ENCODE results near the gene DUS1L. TPM values are rescaled to one million over a fixed set of nuclear protein-coding genes. Genes with fewer than 3 reads are reported as not detected.

DUS1L gene
- polyA plus RNA-seq, 1 of the 3 experiments (the other 2 are of a cell fraction) = 163 TPM

- peaks cover 21% of the 10 kb centered on the region for H3F3A ChIP-seq (replicated peaks; ENCODE audit: insufficient read depth)
- H3K9me2 ChIP-seq = no peaks in the 10 kb centered on the region
- 50% methylated on average over 9 of the region's 9 CpGs for WGBS (ENCODE audit: low lambda C conversion rate)
- peaks cover 5 to 7% of the 10 kb centered on the region in 2 experiments for H3K36me3 ChIP-seq (replicated peaks in 1 of 2; ENCODE audit: control insufficient read depth in 1 of 2, insufficient read depth in 2 of 2, low read length in 1 of 2)
- TF ChIP-seq TEAD4 (IDR thresholded peaks at IDR 0.05; ENCODE audit: borderline replicate concordance, insufficient read depth) (no peak), RFX5 (IDR thresholded peaks at IDR 0.05; ENCODE audit: low read length) (no peak), REST (IDR thresholded peaks at IDR 0.05; ENCODE audit: low read depth, low read length) (no peak), GATA2 (CRISPR knock-in tag; IDR thresholded peaks at IDR 0.05) (no peak), RXRA (IDR thresholded peaks at IDR 0.05; ENCODE audit: borderline replicate concordance, low read depth) (no peak), SMC3 (IDR thresholded peaks at IDR 0.05; ENCODE audit: low read depth, low read length) (no peak), PBX3 (IDR thresholded peaks at IDR 0.05) (no peak), RAD21 (IDR thresholded peaks at IDR 0.05; ENCODE audit: low read length) (no peak), MEF2A (IDR thresholded peaks at IDR 0.05; ENCODE audit: borderline replicate concordance, low read depth) (no peak), NFIC (IDR thresholded peaks at IDR 0.05; ENCODE audit: borderline replicate concordance) (no peak), TAF1 (IDR thresholded peaks at IDR 0.05; ENCODE audit: borderline replicate concordance, low read depth, low read length) (no peak)
- DNase-seq = no peak
- H3K4me1 ChIP-seq (ENCODE audit: control insufficient read depth in 1 of 2, insufficient read depth in 2 of 2, low read depth in 1 of 2, low read length in 1 of 2) = no peaks in the 10 kb centered on the region
- H3K9ac ChIP-seq = no peak overlapping the region
- H2AFZ ChIP-seq (ENCODE audit: low read depth) = no peak overlapping the region
- ChIA-PET CTCF (interaction anchor here (1.0 to 4.1 kb wide), 2 partner anchors 20 to 36 kb away, joined by 3 to 12 read pairs; partner anchors contain the start of gene DCXR), POLR2A (no interaction called here)
- H3K27me3 ChIP-seq (ENCODE audit: insufficient read depth) = no peaks in the 10 kb centered on the region
- H4K20me1 ChIP-seq (ENCODE audit: insufficient read depth) = no peaks in the 10 kb centered on the region
- no peaks in the 10 kb centered on the region for H3K79me2 ChIP-seq (ENCODE audit: insufficient read depth)
- no peak overlapping the region for H3K27ac ChIP-seq (ENCODE audit: low read depth in 2 of 2, low read length in 1 of 2)
- no peak overlapping the region for H3K4me3 ChIP-seq (ENCODE audit: low read depth in 2 of 2, low read length in 1 of 2)
- H3K4me2 ChIP-seq = no peak overlapping the region
- no peaks in the 10 kb centered on the region for H3K9me3 ChIP-seq
Measured at GRCh38 chr17:82073446-82073845, 7.8 kb upstream of the DUS1L start.

- no peaks in the 10 kb centered on the region for H3K9me3 ChIP-seq
- POLR2A ChIA-PET = interaction anchor here (0.6 to 0.7 kb wide), 2 partner anchors 10 to 371 kb away, joined by 3 read pairs; no protein-coding TSS in a partner anchor
- no peaks in the 10 kb centered on the region for H3K79me2 ChIP-seq (ENCODE audit: insufficient read depth)
- peaks cover 21% of the 10 kb centered on the region for H3F3A ChIP-seq (replicated peaks; ENCODE audit: insufficient read depth)
- no peak for DNase-seq
- peaks cover 0 to 2% of the 10 kb centered on the region in 2 experiments for H3K36me3 ChIP-seq (replicated peaks in 1 of 2; ENCODE audit: control insufficient read depth in 1 of 2, insufficient read depth in 2 of 2, low read length in 1 of 2)
- H3K27me3 ChIP-seq (ENCODE audit: insufficient read depth) = no peaks in the 10 kb centered on the region
- no peaks in the 10 kb centered on the region for H4K20me1 ChIP-seq (ENCODE audit: insufficient read depth)
- H3K4me1 ChIP-seq (ENCODE audit: control insufficient read depth in 1 of 2, insufficient read depth in 2 of 2, low read depth in 1 of 2, low read length in 1 of 2) = no peaks in the 10 kb centered on the region
- CTCF ChIA-PET = interaction anchor here (0.7 to 4.1 kb wide), 3 partner anchors 19 to 72 kb away, joined by 3 to 12 read pairs (median 4); partner anchors contain the start of gene DCXR
- no peaks in the 10 kb centered on the region for H3K9me2 ChIP-seq
- TF ChIP-seq FOXM1 (IDR thresholded peaks at IDR 0.05; ENCODE audit: low read depth) (no peak), GABPA (IDR thresholded peaks at IDR 0.05; ENCODE audit: low read depth) (no peak), TEAD4 (IDR thresholded peaks at IDR 0.05; ENCODE audit: borderline replicate concordance, insufficient read depth) (no peak), YY1 (IDR thresholded peaks at IDR 0.05; ENCODE audit: low read depth) (no peak), MEF2A (IDR thresholded peaks at IDR 0.05; ENCODE audit: borderline replicate concordance, low read depth) (no peak), ELF1 (IDR thresholded peaks at IDR 0.05) (no peak), SMC3 (IDR thresholded peaks at IDR 0.05; ENCODE audit: low read depth, low read length) (no peak), RCOR1 (IDR thresholded peaks at IDR 0.05; ENCODE audit: low read length) (no peak)
- 74% methylated on average over 6 of the region's 6 CpGs for WGBS (ENCODE audit: low lambda C conversion rate)
- H3K9ac ChIP-seq = no peak overlapping the region
- no peak overlapping the region for H2AFZ ChIP-seq (ENCODE audit: low read depth)
- no peak overlapping the region for H3K4me2 ChIP-seq
- no peak overlapping the region for H3K27ac ChIP-seq (ENCODE audit: low read depth in 2 of 2, low read length in 1 of 2)
- H3K4me3 ChIP-seq (ENCODE audit: low read depth in 2 of 2, low read length in 1 of 2) = no peak overlapping the region
Measured at GRCh38 chr17:82072827-82073226, 7.2 kb upstream of the DUS1L start.
